ENCODE data around the gene DNAH7.

Gene DNAH7

GRCh38 chr2:195967336-195967735 lies 101.3 kb downstream of the DNAH7 start:
- Histone ChIP-seq H3K27ac (no peak overlapping the region), H3K79me2 (ENCODE audit: insufficient read depth, low read depth) (no peaks in the 10 kb centered on the region)

GRCh38 chr2:195961873-195962272 lies 106.8 kb downstream of the DNAH7 start:
- Histone ChIP-seq H3K79me2 (ENCODE audit: insufficient read depth, low read depth) (no peaks in the 10 kb centered on the region), H3K27me3 (ENCODE audit: insufficient read depth, low read depth) (no peaks in the 10 kb centered on the region), H3K36me3 (ENCODE audit: insufficient read depth) (no peaks in the 10 kb centered on the region), H3K4me1 (ENCODE audit: low read depth, poor library complexity, severe bottlenecking) (peaks cover 5% of the 10 kb centered on the region), H3K4me2 (no peak overlapping the region), H3K27ac (no peak overlapping the region), H3K4me3 (IDR thresholded peaks at IDR 0.05; ENCODE audit: insufficient read depth, low read depth, low read length) (no peak overlapping the region), H4K20me1 (ENCODE audit: insufficient read depth) (no peaks in the 10 kb centered on the region), H3K9ac (no peak overlapping the region), H2AFZ (ENCODE audit: low read depth) (no peak overlapping the region)
- no peak for TF ChIP-seq CTCF (conservative IDR thresholded peaks at IDR 0.05; ENCODE audit: low read depth, low read length)

More at GRCh38 chr2:195967336-195967735, 101.3 kb downstream of the DNAH7 start:
- Histone ChIP-seq H2AFZ (ENCODE audit: low read depth) (no peak overlapping the region), H3K4me3 (IDR thresholded peaks at IDR 0.05; ENCODE audit: insufficient read depth, low read depth, low read length) (no peak overlapping the region), H3K27me3 (ENCODE audit: insufficient read depth, low read depth) (no peaks in the 10 kb centered on the region), H3K4me1 (ENCODE audit: low read depth, poor library complexity, severe bottlenecking) (no peaks in the 10 kb centered on the region), H3K9ac (no peak overlapping the region), H3K36me3 (ENCODE audit: insufficient read depth) (no peaks in the 10 kb centered on the region), H3K4me2 (no peak overlapping the region), H4K20me1 (ENCODE audit: insufficient read depth) (no peaks in the 10 kb centered on the region)
- TF ChIP-seq CTCF (conservative IDR thresholded peaks at IDR 0.05; ENCODE audit: low read depth, low read length) = no peak

GRCh38 chr2:195959341-195959740 lies 109.3 kb downstream of the DNAH7 start:
- Histone ChIP-seq H3K27me3 (ENCODE audit: insufficient read depth, low read depth) (no peaks in the 10 kb centered on the region), H3K4me1 (ENCODE audit: low read depth, poor library complexity, severe bottlenecking) (peaks cover 10% of the 10 kb centered on the region)

GRCh38 chr2:195956725-195957124 lies 111.9 kb downstream of the DNAH7 start:
- H3K27me3 ChIP-seq (ENCODE audit: insufficient read depth, low read depth) = no peaks in the 10 kb centered on the region
- TF ChIP-seq CTCF (conservative IDR thresholded peaks at IDR 0.05; ENCODE audit: low read depth, low read length) = no peak
- H3K4me3 ChIP-seq (IDR thresholded peaks at IDR 0.05; ENCODE audit: insufficient read depth, low read depth, low read length) = no peak overlapping the region
- no peak overlapping the region for H3K27ac ChIP-seq
- H3K4me1 ChIP-seq (ENCODE audit: low read depth, poor library complexity, severe bottlenecking) = peaks cover 10% of the 10 kb centered on the region
- H3K9ac ChIP-seq = no peak overlapping the region
- H4K20me1 ChIP-seq (ENCODE audit: insufficient read depth) = no peaks in the 10 kb centered on the region
- no peaks in the 10 kb centered on the region for H3K36me3 ChIP-seq (ENCODE audit: insufficient read depth)
- H3K79me2 ChIP-seq (ENCODE audit: insufficient read depth, low read depth) = no peaks in the 10 kb centered on the region
- no peak overlapping the region for H3K4me2 ChIP-seq
- H2AFZ ChIP-seq (ENCODE audit: low read depth) = no peak overlapping the region

More at GRCh38 chr2:195959341-195959740, 109.3 kb downstream of the DNAH7 start:
- Histone ChIP-seq H2AFZ (ENCODE audit: low read depth) (no peak overlapping the region), H3K4me2 (no peak overlapping the region), H3K36me3 (ENCODE audit: insufficient read depth) (no peaks in the 10 kb centered on the region), H3K4me3 (IDR thresholded peaks at IDR 0.05; ENCODE audit: insufficient read depth, low read depth, low read length) (no peak overlapping the region), H3K27ac (no peak overlapping the region), H3K9ac (no peak overlapping the region), H4K20me1 (ENCODE audit: insufficient read depth) (no peaks in the 10 kb centered on the region), H3K79me2 (ENCODE audit: insufficient read depth, low read depth) (no peaks in the 10 kb centered on the region)
- TF ChIP-seq CTCF (conservative IDR thresholded peaks at IDR 0.05; ENCODE audit: low read depth, low read length) = no peak
